Activated B cell treated with CpG ODN at 0.5 μM for 24 hours (primary cell): ENCODE results near the gene ITPR3. TPM values are rescaled to one million over a fixed set of nuclear protein-coding genes. Genes with fewer than 3 reads are reported as not detected.
A peak's percentile ranks its signal among the peaks of the same experiment; 100 is the strongest.

Experiments
- ATAC-seq: fragments of 200-7000 bp; cut with Tn5 transposase; one replicate; pipeline ENCODE4 v1.10.0; 2021; ENCODE audit warnings: low read depth, mild to moderate bottlenecking, moderate library complexity
- CTCF ChIA-PET: fragments of 350-600 bp; sonication (Branson Sonifier 250); formaldehyde crosslinking; loops from one replicate; lab custom pipeline; 2021; ENCODE audit warnings: antibody characterized with exemption; lab: Charles Lee
- POLR2A ChIA-PET: fragments of 350-600 bp; sonication (Branson Sonifier 250); formaldehyde crosslinking; loops from one replicate; lab custom pipeline; 2021; ENCODE audit warnings: antibody characterized with exemption; lab: Charles Lee
- DNase-seq: peaks from one replicate; pipeline ENCODE4 v3.0.0; 2022
- H3K27ac Mint-ChIP-seq: one replicate; pipeline ENCODE4 v1.8.0; 2020; ENCODE audit warnings: mixed read lengths
- H3K27me3 Mint-ChIP-seq: one replicate; pipeline ENCODE4 v1.8.0; 2021; ENCODE audit warnings: mixed read lengths
- H3K36me3 Mint-ChIP-seq: one replicate; pipeline ENCODE4 v1.8.0; 2021; ENCODE audit warnings: low read depth, mixed read lengths
- H3K4me1 Mint-ChIP-seq: one replicate; pipeline ENCODE4 v1.8.0; 2021; ENCODE audit warnings: mixed read lengths
- H3K4me3 Mint-ChIP-seq: one replicate; pipeline ENCODE4 v1.8.0; 2020; ENCODE audit warnings: mild to moderate bottlenecking, mixed read lengths
- H3K9me3 Mint-ChIP-seq: one replicate; pipeline ENCODE4 v1.8.0; 2020; ENCODE audit warnings: mixed read lengths
- intact Hi-C: fragments of 100-400 bp; cut with micrococcal nuclease; formaldehyde crosslinking; loops from one replicate; pipeline ENCODE4 v1.15.1; 2024
- total RNA-seq: library from RNA; stranded (reverse); gene quantifications from 2 replicates; pipeline ENCODE4 v1.2.3, GENCODE V29; 2022
- TF ChIP-seq, protein P1 (sequence below): fragments of 200-600 bp; IDR thresholded peaks from one replicate; pipeline ENCODE4 v1.8.0; 2022; ENCODE audit warnings: antibody characterized with exemption, mild to moderate bottlenecking

Gene ITPR3
- total RNA-seq, 1 donor from 2014 or later, result 35.5 TPM

DNA sequence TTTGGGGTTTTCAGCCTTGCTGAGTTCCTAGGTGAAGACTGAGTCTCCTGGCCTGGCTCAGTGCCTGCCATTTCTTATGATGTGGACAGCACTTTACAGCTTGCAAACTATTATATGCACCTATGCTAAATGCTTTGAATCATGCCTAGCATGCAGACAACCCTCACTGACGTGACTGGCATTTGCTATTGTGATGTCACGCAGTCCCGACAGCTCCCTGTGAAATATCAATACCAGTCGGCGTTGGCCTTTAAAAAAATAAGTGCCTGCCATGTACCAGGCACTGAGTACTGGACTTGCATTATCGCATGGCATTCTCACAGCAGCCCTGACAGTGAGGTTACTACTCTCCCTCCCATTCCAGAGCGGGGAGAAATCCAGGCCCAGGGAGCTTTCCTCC, 54.8 kb downstream of the ITPR3 start:
- H3K9me3 Mint-ChIP-seq, result no peaks in the 10 kb centered on the region
- peaks cover 88% of the 10 kb centered on the region for H3K36me3 Mint-ChIP-seq
- ATAC-seq (no peak), DNase-seq (no peak)
- H3K27ac Mint-ChIP-seq, result no peak overlapping the region
- ChIA-PET POLR2A (no interaction called here), CTCF (no interaction called here)
- no peak overlapping the region for H3K4me3 Mint-ChIP-seq
- H3K27me3 Mint-ChIP-seq, result no peaks in the 10 kb centered on the region
- TF ChIP-seq, protein P1, sequence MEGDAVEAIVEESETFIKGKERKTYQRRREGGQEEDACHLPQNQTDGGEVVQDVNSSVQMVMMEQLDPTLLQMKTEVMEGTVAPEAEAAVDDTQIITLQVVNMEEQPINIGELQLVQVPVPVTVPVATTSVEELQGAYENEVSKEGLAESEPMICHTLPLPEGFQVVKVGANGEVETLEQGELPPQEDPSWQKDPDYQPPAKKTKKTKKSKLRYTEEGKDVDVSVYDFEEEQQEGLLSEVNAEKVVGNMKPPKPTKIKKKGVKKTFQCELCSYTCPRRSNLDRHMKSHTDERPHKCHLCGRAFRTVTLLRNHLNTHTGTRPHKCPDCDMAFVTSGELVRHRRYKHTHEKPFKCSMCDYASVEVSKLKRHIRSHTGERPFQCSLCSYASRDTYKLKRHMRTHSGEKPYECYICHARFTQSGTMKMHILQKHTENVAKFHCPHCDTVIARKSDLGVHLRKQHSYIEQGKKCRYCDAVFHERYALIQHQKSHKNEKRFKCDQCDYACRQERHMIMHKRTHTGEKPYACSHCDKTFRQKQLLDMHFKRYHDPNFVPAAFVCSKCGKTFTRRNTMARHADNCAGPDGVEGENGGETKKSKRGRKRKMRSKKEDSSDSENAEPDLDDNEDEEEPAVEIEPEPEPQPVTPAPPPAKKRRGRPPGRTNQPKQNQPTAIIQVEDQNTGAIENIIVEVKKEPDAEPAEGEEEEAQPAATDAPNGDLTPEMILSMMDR, result no peak
- peaks cover 24% of the 10 kb centered on the region for H3K4me1 Mint-ChIP-seq
- intact Hi-C loops, result no loop called here

- intact Hi-C loops, result no loop called here
- Mint-ChIP-seq H3K4me1 (peaks cover 24% of the 10 kb centered on the region), H3K27me3 (no peaks in the 10 kb centered on the region), H3K9me3 (no peaks in the 10 kb centered on the region), H3K36me3 (peaks cover 88% of the 10 kb centered on the region), H3K4me3 (no peak overlapping the region), H3K27ac (no peak overlapping the region)
- ChIA-PET POLR2A (no interaction called here), CTCF (no interaction called here)
- TF ChIP-seq, protein P1, result no peak
- no peak for ATAC-seq
- no peak for DNase-seq
Measured at GRCh38 chr6:33676416-33677142, 55.5 kb downstream of the ITPR3 start.

- Mint-ChIP-seq H3K27me3 (no peaks in the 10 kb centered on the region), H3K4me3 (no peak overlapping the region), H3K36me3 (peaks cover 85% of the 10 kb centered on the region), H3K4me1 (peaks cover 24% of the 10 kb centered on the region), H3K9me3 (no peaks in the 10 kb centered on the region), H3K27ac (no peak overlapping the region)
- ATAC-seq (no peak), DNase-seq (no peak)
- TF ChIP-seq, protein P1, result no peak
- intact Hi-C loops, result no loop called here
- CTCF ChIA-PET, result no interaction called here
- POLR2A ChIA-PET, result no interaction called here
Measured at GRCh38 chr6:33677143-33677660, 56.1 kb downstream of the ITPR3 start.

DNA sequence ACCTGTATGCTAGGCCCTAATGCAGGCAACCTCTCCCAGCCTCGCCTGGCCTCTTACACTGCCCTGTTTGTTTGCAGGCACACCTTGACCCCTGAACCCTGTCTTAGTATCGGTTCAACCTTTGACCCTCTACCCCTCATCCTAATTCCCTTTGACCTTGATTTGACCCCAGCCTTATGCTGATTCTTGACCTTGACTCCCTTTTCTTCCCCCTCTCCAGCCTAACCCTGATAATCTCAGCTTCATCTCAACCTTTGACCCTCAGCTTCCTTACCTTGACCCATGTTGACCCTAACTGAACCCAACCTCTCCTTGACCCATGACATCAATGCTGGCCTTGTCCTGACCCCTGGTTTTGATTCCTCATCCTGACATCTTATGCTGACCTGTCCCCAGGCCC, 56.6 kb downstream of the ITPR3 start:
- intact Hi-C loops, result no loop called here
- Mint-ChIP-seq H3K27ac (no peak overlapping the region), H3K36me3 (peaks cover 88% of the 10 kb centered on the region), H3K27me3 (no peaks in the 10 kb centered on the region), H3K4me1 (peaks cover 24% of the 10 kb centered on the region), H3K9me3 (no peaks in the 10 kb centered on the region), H3K4me3 (no peak overlapping the region)
- CTCF ChIA-PET, result no interaction called here
- no peak for ATAC-seq
- DNase-seq, result no peak
- POLR2A ChIA-PET, result no interaction called here
- TF ChIP-seq, protein P1, result no peak

- ChIA-PET POLR2A (no interaction called here), CTCF (no interaction called here)
- peak overlapping the region; percentile 63 for H3K27ac Mint-ChIP-seq
- H3K27me3 Mint-ChIP-seq, result no peaks in the 10 kb centered on the region
- intact Hi-C loops, result no loop called here
- peaks cover 85% of the 10 kb centered on the region for H3K36me3 Mint-ChIP-seq
- TF ChIP-seq, protein P1, result no peak
- ATAC-seq (no peak), DNase-seq (no peak)
- H3K4me3 Mint-ChIP-seq, result no peak overlapping the region
- H3K9me3 Mint-ChIP-seq, result no peaks in the 10 kb centered on the region
- H3K4me1 Mint-ChIP-seq, result peaks cover 24% of the 10 kb centered on the region
Measured at GRCh38 chr6:33678233-33678931, 57.3 kb downstream of the ITPR3 start.
